Measurements from ENCODE around the gene CCDC86. TPM values are rescaled to one million over a fixed set of nuclear protein-coding genes. Genes with fewer than 3 reads are reported as not detected.

CCDC86 gene
- total and polyA plus RNA-seq, 9 of the 15 experiments (the other 6 are each of a cell fraction or from before 2014, with no cell fraction given): 4.6 to 102 (median 25.2) TPM

DNA sequence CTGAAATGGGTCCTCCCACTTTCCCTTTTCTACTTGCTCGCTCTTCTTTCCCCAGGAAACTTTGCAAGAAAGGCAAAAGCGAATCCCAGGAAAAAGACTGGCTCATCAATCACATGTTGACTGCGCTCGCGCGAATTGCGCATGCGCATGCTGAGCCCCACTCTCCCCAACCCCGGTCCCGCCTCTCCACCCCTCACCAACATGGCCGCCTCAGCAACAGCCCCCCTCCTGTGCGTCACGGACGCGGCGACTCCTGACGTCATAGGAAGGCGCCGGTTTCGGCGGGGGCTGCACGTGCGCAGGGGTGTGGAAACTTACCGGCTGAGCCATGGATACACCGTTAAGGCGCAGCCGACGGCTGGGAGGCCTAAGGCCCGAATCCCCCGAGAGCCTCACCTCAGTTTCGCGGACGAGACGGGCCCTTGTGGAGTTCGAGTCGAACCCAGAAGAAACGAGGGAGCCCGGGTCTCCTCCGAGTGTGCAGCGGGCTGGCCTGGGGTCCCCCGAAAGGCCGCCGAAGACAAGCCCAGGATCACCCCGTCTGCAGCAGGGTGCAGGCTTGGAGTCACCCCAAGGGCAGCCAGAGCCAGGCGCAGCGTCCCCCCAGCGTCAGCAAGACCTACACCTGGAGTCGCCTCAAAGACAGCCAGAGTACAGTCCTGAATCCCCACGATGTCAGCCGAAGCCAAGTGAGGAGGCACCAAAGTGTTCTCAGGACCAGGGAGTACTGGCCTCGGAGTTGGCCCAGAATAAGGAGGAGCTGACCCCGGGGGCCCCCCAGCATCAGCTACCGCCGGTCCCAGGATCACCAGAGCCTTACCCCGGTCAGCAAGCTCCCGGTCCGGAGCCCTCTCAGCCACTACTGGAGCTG, at the start of gene CCDC86 (continued):
- no peak for TF ChIP-seq PHB (CRISPR knock-in tag; IDR thresholded peaks at IDR 0.05)
- TF ChIP-seq ZNF57 (CRISPR knock-in tag; IDR thresholded peaks at IDR 0.05): no peak
- no peak for TF ChIP-seq NFE2 (IDR thresholded peaks at IDR 0.05; ENCODE audit: low read depth)
- TF ChIP-seq MECOM (CRISPR knock-in tag; IDR thresholded peaks at IDR 0.05): no peak; the same call in 1 of the 2 replicates
- TF ChIP-seq GTF3C2 (IDR thresholded peaks at IDR 0.05; ENCODE audit: borderline replicate concordance, extremely low read depth, insufficient read length): no peak
- TF ChIP-seq KDM1A (IDR thresholded peaks at IDR 0.05): no peak
- peak; percentile 85 for TF ChIP-seq RB1 (IDR thresholded peaks at IDR 0.05; ENCODE audit: low read depth)
- no peak for TF ChIP-seq RBM22 (IDR thresholded peaks at IDR 0.05; ENCODE audit: low read depth, low read length, poor library complexity, severe bottlenecking)
- TF ChIP-seq ZNF3 (CRISPR knock-in tag; IDR thresholded peaks at IDR 0.05): no peak
- TF ChIP-seq SMARCA5 (IDR thresholded peaks at IDR 0.05): no peak
- TF ChIP-seq POLR2AphosphoS2 (IDR thresholded peaks at IDR 0.05; ENCODE audit: low read length): no peak
- peak; percentile 63; the same call in 1 of the 2 replicates for TF ChIP-seq ZNF76 (CRISPR knock-in tag; IDR thresholded peaks at IDR 0.05; ENCODE audit: borderline replicate concordance)
- TF ChIP-seq U2AF2 (optimal IDR thresholded peaks at IDR 0.05; ENCODE audit: low read depth, low read length): no peak
- TF ChIP-seq RFX7 (CRISPR knock-in tag; IDR thresholded peaks at IDR 0.05): no peak
- TF ChIP-seq SRSF3 (IDR thresholded peaks at IDR 0.05; ENCODE audit: insufficient read depth, low read length): no peak
- TF ChIP-seq DIDO1 (tag; IDR thresholded peaks at IDR 0.05; ENCODE audit: low read depth): peak; percentile 100
- no peak for TF ChIP-seq ZNF778 (CRISPR knock-in tag; IDR thresholded peaks at IDR 0.05)
- no peak for TF ChIP-seq GABPB2 (CRISPR knock-in tag; conservative IDR thresholded peaks at IDR 0.05)
- no peak for TF ChIP-seq PURB (CRISPR knock-in tag; IDR thresholded peaks at IDR 0.05; ENCODE audit: low read depth)
- no peak for TF ChIP-seq NR0B1 (IDR thresholded peaks at IDR 0.05; ENCODE audit: partially characterized antibody)
- TF ChIP-seq PCBP2 (IDR thresholded peaks at IDR 0.05; ENCODE audit: low read depth, low read length, poor library complexity, severe bottlenecking): no peak
- TF ChIP-seq ZZZ3 (IDR thresholded peaks at IDR 0.05): no peak
- TF ChIP-seq RBM39 (optimal IDR thresholded peaks at IDR 0.05; ENCODE audit: low read depth, low read length): no peak
- no peak for TF ChIP-seq POLR3G (IDR thresholded peaks at IDR 0.05; ENCODE audit: extremely low read depth, insufficient read length, insufficient replicate concordance)
- TF ChIP-seq ZNF668 (CRISPR knock-in tag; IDR thresholded peaks at IDR 0.05): no peak
- no peak for TF ChIP-seq TSC22D4 (tag; IDR thresholded peaks at IDR 0.05)
- no peak for TF ChIP-seq PTRF (tag; IDR thresholded peaks at IDR 0.05)
- TF ChIP-seq ETV5 (CRISPR knock-in tag; IDR thresholded peaks at IDR 0.05; ENCODE audit: low read depth): peak; percentile 75
